GM12878 (cell line): Measurements from ENCODE around the gene SOX5.

Experiments used
- ASH2L ChIP-seq: fragments of 300-600, 200-600 bp; sonication (generic); IDR thresholded peaks from 2 replicates; pipeline ENCODE4 v1.6.1; 2017; ENCODE audit warnings: low read depth, mild to moderate bottlenecking, borderline replicate concordance
- ZNF274 ChIP-seq: IDR thresholded peaks from one replicate; pipeline ENCODE4 v1.8.0; 2011; ENCODE audit not compliant: insufficient read length, insufficient read depth

DNA sequence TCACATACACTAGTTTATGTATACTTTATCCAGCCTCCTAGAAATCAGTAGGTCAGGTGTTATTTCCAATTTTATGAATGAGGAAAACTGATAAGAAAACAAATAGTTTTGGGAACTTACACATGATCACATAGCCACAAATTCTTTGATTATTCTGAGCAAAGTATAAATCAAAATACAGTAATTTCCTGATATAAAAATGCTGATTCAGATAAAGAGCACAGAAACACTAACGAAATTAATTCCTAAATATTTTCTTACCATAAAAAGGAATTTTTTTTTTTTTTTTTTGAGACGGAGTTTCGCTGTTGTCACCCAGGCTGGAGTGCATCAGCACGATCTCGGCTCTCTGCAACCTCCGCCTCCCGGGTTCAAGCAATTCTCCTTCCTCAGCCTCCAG is 275.4 kb downstream of the SOX5 start:
- no peak for TF ChIP-seq ASH2L
- TF ChIP-seq ZNF274, result no peak
